K562 (cell line): Measurements from ENCODE around the gene VAC14. TPM values are rescaled to one million over a fixed set of nuclear protein-coding genes. Genes with fewer than 3 reads are reported as not detected.

ENCODE experiments used
- ATAC-seq: fragments of 200-7000 bp; cut with Tn5 transposase; 3 replicates; pipeline ENCODE4 v1.9.1; 2020; ENCODE audit warnings: moderate library complexity
- BruUV-seq: library from RNA; stranded (reverse); fragments of 400-500 nt; replicated peaks from 2 replicates; lab custom pipeline; 2021; lab: Mats Ljungman, UMichigan
- CTCF ChIA-PET: fragments of 300-600 bp; formaldehyde crosslinking; extraction: SDS; loops from one replicate; lab custom pipeline; 2021; ENCODE audit warnings: low intra/inter-chr PET ratio; lab: Yijun Ruan, JAX
- POLR2A ChIA-PET: fragments of 300-600, 350-650 bp; sonication (Branson Sonifier 250); formaldehyde crosslinking; extraction: SDS; loops from one replicate; lab custom pipeline; 2021; ENCODE audit warnings: antibody characterized with exemption, inconsistent platforms; lab: Yijun Ruan, JAX
- DNase-seq, 4 experiments: peaks; one replicate each; pipeline versions ENCODE4 v3.0.0 to v3.0.0-alpha.2; 2011 to 2018; ENCODE audit warnings: low spot score in 3 of 4, mixed read lengths in 3 of 4; ENCODE audit errors: extremely low read depth in 1 of 4
- FAIRE-seq: peaks from 2 replicates; lab custom pipeline; 2011; peaks lifted over from hg19 to GRCh38; lab: Jason Lieb, UNC
- H2AFZ ChIP-seq: 2 replicates; pipeline ENCODE4 v1.6.0; 2011; ENCODE audit warnings: low read depth, low read length, control low read depth, inconsistent platforms
- H3K27ac ChIP-seq: fragments of 200-600 bp; 3 replicates; pipeline ENCODE4 v1.8.0; 2011; ENCODE audit warnings: low read depth, mild to moderate bottlenecking, control low read depth, inconsistent platforms, low read length, moderate library complexity, mixed read lengths; ENCODE audit errors: extremely low read depth
- H3K27me3 ChIP-seq, 2 experiments: fragments of 300-600 bp in 1 of 2; 2 replicates in 1 of 2; 3 replicates in 1 of 2; pipeline versions ENCODE4 v1.6.0 to v1.8.0; 2011; ENCODE audit warnings: inconsistent platforms in 2 of 2, low read length in 2 of 2, mild to moderate bottlenecking in 1 of 2, mixed read lengths in 1 of 2, moderate library complexity in 1 of 2; ENCODE audit not compliant: control insufficient read depth in 2 of 2, insufficient read depth in 2 of 2
- H3K36me3 ChIP-seq: fragments of 300-600 bp; 3 replicates; pipeline ENCODE4 v1.8.0; 2011; ENCODE audit warnings: mild to moderate bottlenecking, low read length, inconsistent platforms; ENCODE audit not compliant: control insufficient read depth, insufficient read depth
- H3K4me1 ChIP-seq, 2 experiments: fragments of 200-600 bp in 1 of 2; replicated peaks in 1 of 2; 2 replicates in 1 of 2; 3 replicates in 1 of 2; pipeline versions ENCODE4 v1.5.1 to v1.8.0; 2011; ENCODE audit warnings: inconsistent platforms in 2 of 2, low read length in 2 of 2, mild to moderate bottlenecking in 1 of 2, mixed read lengths in 1 of 2, moderate library complexity in 1 of 2; ENCODE audit not compliant: control insufficient read depth in 2 of 2, insufficient read depth in 2 of 2
- H3K4me2 ChIP-seq: 2 replicates; pipeline ENCODE4 v1.6.1; 2011; ENCODE audit warnings: low read length, control low read depth, inconsistent platforms, mixed read lengths; ENCODE audit not compliant: insufficient read depth
- H3K4me3 ChIP-seq: fragments of 200-600 bp; sonication (generic), shearing (Covaris generic); 2 replicates; pipeline ENCODE4 v1.5.1; 2016; ENCODE audit warnings: control low read depth, inconsistent platforms
- H3K79me2 ChIP-seq: fragments of 200-600 bp; 3 replicates; pipeline ENCODE4 v1.8.0; 2011; ENCODE audit warnings: low read length, inconsistent platforms; ENCODE audit not compliant: control insufficient read depth, insufficient read depth
- H3K9ac ChIP-seq, 2 experiments: 2 replicates each; pipeline versions ENCODE4 v1.6.0 to v1.6.1; 2011; ENCODE audit warnings: low read depth in 2 of 2, low read length in 2 of 2, control low read depth in 1 of 2, inconsistent platforms in 1 of 2, mild to moderate bottlenecking in 1 of 2, mixed read lengths in 1 of 2; ENCODE audit not compliant: insufficient read depth in 1 of 2
- H3K9me1 ChIP-seq: one replicate; pipeline ENCODE4 v1.6.0; 2011; ENCODE audit warnings: inconsistent platforms, mild to moderate bottlenecking, low read length, moderate library complexity; ENCODE audit not compliant: control insufficient read depth, insufficient read depth
- H3K9me3 ChIP-seq: replicated peaks from 2 replicates; pipeline ENCODE4 v1.5.1; 2011; ENCODE audit warnings: low read depth, low read length, inconsistent platforms; ENCODE audit not compliant: control insufficient read depth, insufficient read depth
- H4K20me1 ChIP-seq: replicated peaks from 2 replicates; pipeline ENCODE4 v1.6.1; 2011; ENCODE audit warnings: low read length, inconsistent platforms, mixed read lengths; ENCODE audit not compliant: control insufficient read depth, insufficient read depth
- CBX1 ChIP-seq: sonication (generic); IDR thresholded peaks from 2 replicates; pipeline ENCODE4 v1.6.1; 2016; ENCODE audit warnings: antibody characterized with exemption, low read depth, mild to moderate bottlenecking
- CBX2 ChIP-seq: fragments of 200-600 bp; sonication (generic); IDR thresholded peaks from one replicate; pipeline ENCODE4 v1.6.1; 2012; ENCODE audit warnings: mild to moderate bottlenecking, low read length, inconsistent platforms; ENCODE audit not compliant: insufficient read depth, poor library complexity, severe bottlenecking
- PPARD ChIP-seq: fragments of 250-450 bp; sonication (Bioruptor Pico); IDR thresholded peaks from 2 replicates; pipeline ENCODE4 v1.8.0; 2022; ENCODE audit warnings: inconsistent platforms, mild to moderate bottlenecking, moderate library complexity
- RBM22 ChIP-seq: fragments of 200-400 bp; formaldehyde crosslinking; IDR thresholded peaks from 2 replicates; pipeline ENCODE4 v1.6.1; 2018; ENCODE audit warnings: low read length, low read depth; ENCODE audit not compliant: poor library complexity, severe bottlenecking
- SP2 ChIP-seq: IDR thresholded peaks from 2 replicates; pipeline ENCODE4 v1.6.1; 2011; ENCODE audit warnings: mild to moderate bottlenecking, low read depth, low read length, moderate library complexity; ENCODE audit not compliant: poor library complexity, severe bottlenecking; ENCODE audit errors: extremely low read depth
- TGIF2 ChIP-seq: sonication (generic); formaldehyde crosslinking; IDR thresholded peaks from 2 replicates; pipeline ENCODE4 v1.8.1; 2022; ENCODE audit warnings: mild to moderate bottlenecking, missing genetic modification reagents, moderate library complexity
- UBTF ChIP-seq, 2 experiments: IDR thresholded peaks; 2 replicates each; pipeline ENCODE4 v1.6.1; 2012; ENCODE audit warnings: improper control_type of control experiment in 2 of 2, low read depth in 2 of 2, low read length in 2 of 2, borderline replicate concordance in 1 of 2
- ZNF24 ChIP-seq: fragments of 450-650 bp; IDR thresholded peaks from 2 replicates; pipeline ENCODE4 v1.6.1; 2016
- ZNF277 ChIP-seq: fragments of 250-450 bp; sonication (Bioruptor Pico); IDR thresholded peaks from 2 replicates; pipeline ENCODE4 v1.8.0; 2022; ENCODE audit warnings: inconsistent platforms, mild to moderate bottlenecking, moderate library complexity, borderline replicate concordance
- WGBS: fragments of 100-300 bp; shearing (Covaris generic); methylation state at CpG from one replicate; pipeline ENCODE4 v1.1.6; 2016; ENCODE audit warnings: low coverage, mixed read lengths; ENCODE audit not compliant: insufficient coverage; ENCODE audit errors: missing lambda C conversion rate; 5-methylcytosine and 5-hydroxymethylcytosine counted together
- in situ Hi-C: fragments of 300-500 bp; cut with MboI; formaldehyde crosslinking; loops from 4 replicates; pipeline ENCODE4 v1.15.0; 2018; ENCODE audit warnings: inconsistent platforms, mixed read lengths
- intact Hi-C: fragments of 100-400 bp; cut with micrococcal nuclease; formaldehyde crosslinking; loops from 2 replicates; pipeline ENCODE4 v1.14.2; 2022
- polyA plus RNA-seq, 8 experiments: library from polyadenylated mRNA; depleted of rRNA in 4 of 8; stranded (reverse) in 5 of 8; unstranded in 3 of 8; fragments of >200 nt; fragmentation: Nextera tagmentation in 2 of 8; fragmentation: Illumina TruSeq in 1 of 8; extraction: Ambion mirVana in 2 of 8; extraction: Trizol in 1 of 8; gene quantifications; 2 replicates each; pipeline versions ENCODE4 v1.2.1 to v1.2.3, GENCODE V29; 2011 to 2014; ENCODE audit warnings: inconsistent platforms in 1 of 8, missing spikeins in 1 of 8
- total RNA-seq, 7 experiments: library from RNA; depleted of rRNA in 6 of 7; stranded (reverse); fragments of >200 nt in 6 of 7; fragmentation: Illumina TruSeq in 2 of 7; extraction: Trizol in 2 of 7; gene quantifications; 2 replicates each; pipeline versions ENCODE4 v1.2.1 to v1.2.3, GENCODE V29; 2011 to 2021; ENCODE audit warnings: low replicate concordance in 1 of 7
- TF ChIP-seq, protein P1 (sequence below): sonication (generic); formaldehyde crosslinking; IDR thresholded peaks from 2 replicates; pipeline ENCODE4 v1.9.0; 2022; ENCODE audit warnings: mild to moderate bottlenecking, missing genetic modification reagents
- TF ChIP-seq, protein P2 (sequence below): conservative IDR thresholded peaks from 2 replicates; pipeline ENCODE4 v1.6.1; 2011; ENCODE audit warnings: low read depth, mild to moderate bottlenecking, low read length; ENCODE audit not compliant: control insufficient read depth

VAC14 gene
- total and polyA plus RNA-seq, 9 of the 15 experiments (the other 6 are each of a cell fraction or from before 2014, with no cell fraction given): 1.3 to 41.6 (median 26.6) TPM

DNA sequence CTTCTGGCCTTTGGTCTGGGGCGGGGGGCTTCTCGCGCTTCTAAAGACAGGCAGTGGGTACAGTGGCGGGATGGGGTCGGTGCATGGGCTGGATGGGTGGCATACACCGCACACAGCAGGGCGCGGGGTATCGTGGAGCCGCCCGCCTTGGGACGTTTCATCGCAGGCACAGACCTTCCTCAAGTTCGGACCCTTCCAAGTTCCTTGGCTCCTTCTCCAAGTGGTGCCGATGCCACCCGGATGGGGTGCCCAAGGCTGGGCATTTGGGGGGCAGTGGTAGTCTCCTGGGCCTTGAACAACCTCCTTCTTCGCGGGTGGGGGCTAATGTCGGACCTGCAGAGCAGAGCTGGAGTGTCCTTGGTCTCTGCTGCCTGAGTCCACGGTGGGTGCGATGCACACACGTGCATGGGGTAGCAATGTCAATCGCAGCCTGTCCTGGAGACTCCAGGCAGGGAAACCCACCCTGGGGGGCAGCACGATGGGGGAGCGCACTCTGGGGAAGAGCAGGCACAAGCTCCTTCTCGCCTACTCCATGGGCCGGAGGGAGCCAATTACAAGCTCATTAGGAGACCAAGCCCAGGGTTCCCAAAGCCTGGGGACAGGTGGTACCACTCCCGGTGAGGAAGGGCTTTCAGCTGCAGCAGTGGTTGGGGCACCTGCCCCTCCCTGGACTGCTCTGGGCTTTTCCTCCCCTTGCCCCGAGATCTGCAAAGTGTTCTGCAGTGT is 114.4 kb downstream of the VAC14 start (continued):
- TF ChIP-seq ZNF277 (CRISPR knock-in tag) (no peak), UBTF (IDR thresholded peaks at IDR 0.05; ENCODE audit: borderline replicate concordance in 1 of 2, low read depth in 2 of 2, low read length in 2 of 2) (no peak)
- TF ChIP-seq, protein P1, sequence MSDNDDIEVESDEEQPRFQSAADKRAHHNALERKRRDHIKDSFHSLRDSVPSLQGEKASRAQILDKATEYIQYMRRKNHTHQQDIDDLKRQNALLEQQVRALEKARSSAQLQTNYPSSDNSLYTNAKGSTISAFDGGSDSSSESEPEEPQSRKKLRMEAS (CRISPR knock-in tag): peak; percentile 26; the same call in 1 of the 2 replicates

DNA sequence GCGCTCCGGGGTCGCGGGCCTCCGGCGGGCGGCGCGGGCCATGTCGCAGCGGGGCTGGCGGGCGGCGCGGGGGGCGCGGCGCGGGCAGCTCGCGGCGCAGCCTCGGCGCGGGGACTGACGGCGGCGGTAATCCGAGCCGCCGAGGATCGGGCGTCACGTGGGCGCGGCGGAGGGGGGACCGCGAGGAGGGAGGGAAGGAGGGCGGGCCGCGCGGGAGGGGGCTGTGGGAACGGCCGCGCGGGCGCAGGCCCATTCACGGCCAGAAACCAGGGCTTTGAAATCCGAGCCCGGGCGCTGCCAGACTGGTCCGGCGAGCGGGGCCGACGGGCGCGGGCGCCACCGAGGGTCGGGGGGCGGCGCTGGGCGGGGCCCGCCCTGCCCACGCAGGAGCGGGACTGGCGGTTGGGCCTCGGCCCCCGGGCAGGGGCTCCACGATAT is 115.0 kb downstream of the VAC14 start, which contains the start of gene MTSS2:
TSS of gene MTSS2 (minus strand) at position 116 of the 438 bp plus-strand sequence. CDS start 262 bp downstream, outside the sequence.
- CTCF ChIA-PET: no interaction called here
- TF ChIP-seq CBX2 (no peak), TGIF2 (CRISPR knock-in tag) (no peak), RBM22 (no peak), CBX1 (peak; percentile 18; the same call in 1 of the 2 replicates), ZNF24 (no peak), PPARD (CRISPR knock-in tag) (no peak), SP2 (no peak)
- TF ChIP-seq, protein P2, sequence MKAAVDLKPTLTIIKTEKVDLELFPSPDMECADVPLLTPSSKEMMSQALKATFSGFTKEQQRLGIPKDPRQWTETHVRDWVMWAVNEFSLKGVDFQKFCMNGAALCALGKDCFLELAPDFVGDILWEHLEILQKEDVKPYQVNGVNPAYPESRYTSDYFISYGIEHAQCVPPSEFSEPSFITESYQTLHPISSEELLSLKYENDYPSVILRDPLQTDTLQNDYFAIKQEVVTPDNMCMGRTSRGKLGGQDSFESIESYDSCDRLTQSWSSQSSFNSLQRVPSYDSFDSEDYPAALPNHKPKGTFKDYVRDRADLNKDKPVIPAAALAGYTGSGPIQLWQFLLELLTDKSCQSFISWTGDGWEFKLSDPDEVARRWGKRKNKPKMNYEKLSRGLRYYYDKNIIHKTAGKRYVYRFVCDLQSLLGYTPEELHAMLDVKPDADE: 0 out of 2 replicates have a peak, but pooled peaks have one; percentile 19

More for the DNA sequence above, 115.0 kb downstream of the VAC14 start, which contains the start of gene MTSS2:
- intact Hi-C loops (loop anchor here (5.0 kb wide), 2 partner anchors 51 to 86 kb away; no protein-coding TSS in a partner anchor), in situ Hi-C loops (no loop called here)
- Histone ChIP-seq H2AFZ (peak within 1 kb of the TSS; percentile 59), H3K36me3 (peaks cover 31% of the 10 kb centered on the region; the same call in 1 of the 3 replicates), H3K27ac (peak within 1 kb of the TSS; percentile 82), H3K79me2 (peaks cover 46% of the 10 kb centered on the region), H4K20me1 (peaks cover 9% of the 10 kb centered on the region; the same call in 1 of the 2 replicates), H3K4me3 (peak within 1 kb of the TSS; percentile 86), H3K9ac (peak within 1 kb of the TSS; percentile 83 to 99), H3K27me3 (no peaks in the 10 kb centered on the region), H3K4me1 (peaks cover 15 to 86% of the 10 kb centered on the region in 2 experiments), H3K9me3 (no peaks in the 10 kb centered on the region), H3K4me2 (peak within 1 kb of the TSS; percentile 79), H3K9me1 (no peaks in the 10 kb centered on the region)
- ATAC-seq (peak; percentile 85), FAIRE-seq (peak; percentile 51), DNase-seq (peak; percentile 91 to 95 (median 94))
- POLR2A ChIA-PET: interaction anchor here (0.6 kb wide), 1 partner anchor 10 kb away, joined by 4 read pairs; no protein-coding TSS in a partner anchor
- 0% methylated on average over 10 of the region's 72 CpGs for WGBS
- BruUV-seq: no TSS peak
